Erythroblast (primary cell): Measurements from ENCODE around the gene BCL2L12.

Experiments
- GATA1 ChIP-seq: IDR thresholded peaks from 2 replicates; pipeline ENCODE4 v1.6.1; 2011; ENCODE audit warnings: low read depth, mild to moderate bottlenecking, control low read depth, low read length, moderate library complexity
- POLR2A ChIP-seq: IDR thresholded peaks from 2 replicates; pipeline ENCODE4 v1.6.1; 2011; ENCODE audit warnings: mild to moderate bottlenecking, low read length

GRCh38 chr19:49710372-49710951 lies 44.7 kb downstream of the BCL2L12 start:
- no peak for TF ChIP-seq POLR2A
- no peak for TF ChIP-seq GATA1
